ENCODE results near the gene SOHLH1.

The SOHLH1 gene, protein sequence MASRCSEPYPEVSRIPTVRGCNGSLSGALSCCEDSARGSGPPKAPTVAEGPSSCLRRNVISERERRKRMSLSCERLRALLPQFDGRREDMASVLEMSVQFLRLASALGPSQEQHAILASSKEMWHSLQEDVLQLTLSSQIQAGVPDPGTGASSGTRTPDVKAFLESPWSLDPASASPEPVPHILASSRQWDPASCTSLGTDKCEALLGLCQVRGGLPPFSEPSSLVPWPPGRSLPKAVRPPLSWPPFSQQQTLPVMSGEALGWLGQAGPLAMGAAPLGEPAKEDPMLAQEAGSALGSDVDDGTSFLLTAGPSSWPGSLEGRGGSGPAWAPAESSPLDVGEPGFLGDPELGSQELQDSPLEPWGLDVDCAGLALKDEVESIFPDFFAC

DNA sequence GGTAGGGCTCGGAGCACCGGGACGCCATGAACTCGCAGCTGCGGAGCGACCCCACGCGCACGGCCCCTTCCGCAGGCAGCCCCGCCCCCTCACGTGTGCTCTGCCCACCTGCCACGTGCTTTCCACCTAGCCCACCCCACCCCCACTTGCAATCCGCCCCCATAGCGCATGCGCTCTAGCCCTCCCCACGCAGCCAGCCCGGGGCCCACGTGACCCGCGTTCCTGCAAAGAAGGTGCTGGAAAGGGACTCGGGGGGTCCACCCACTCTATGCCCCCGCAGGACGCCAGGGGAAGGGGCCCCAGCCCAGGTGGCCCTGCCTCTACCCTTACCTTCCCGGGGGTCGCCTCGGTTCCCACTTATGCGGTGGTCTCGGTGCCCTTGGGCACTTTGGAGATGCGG lies at the start of gene SOHLH1:
SOHLH1 (minus strand) TSS at position 42 of the 400 bp plus-strand sequence; CDS start at position 28, 14 bp downstream.
- CTCF ChIA-PET, result no interaction called here
- TF ChIP-seq, protein P1, sequence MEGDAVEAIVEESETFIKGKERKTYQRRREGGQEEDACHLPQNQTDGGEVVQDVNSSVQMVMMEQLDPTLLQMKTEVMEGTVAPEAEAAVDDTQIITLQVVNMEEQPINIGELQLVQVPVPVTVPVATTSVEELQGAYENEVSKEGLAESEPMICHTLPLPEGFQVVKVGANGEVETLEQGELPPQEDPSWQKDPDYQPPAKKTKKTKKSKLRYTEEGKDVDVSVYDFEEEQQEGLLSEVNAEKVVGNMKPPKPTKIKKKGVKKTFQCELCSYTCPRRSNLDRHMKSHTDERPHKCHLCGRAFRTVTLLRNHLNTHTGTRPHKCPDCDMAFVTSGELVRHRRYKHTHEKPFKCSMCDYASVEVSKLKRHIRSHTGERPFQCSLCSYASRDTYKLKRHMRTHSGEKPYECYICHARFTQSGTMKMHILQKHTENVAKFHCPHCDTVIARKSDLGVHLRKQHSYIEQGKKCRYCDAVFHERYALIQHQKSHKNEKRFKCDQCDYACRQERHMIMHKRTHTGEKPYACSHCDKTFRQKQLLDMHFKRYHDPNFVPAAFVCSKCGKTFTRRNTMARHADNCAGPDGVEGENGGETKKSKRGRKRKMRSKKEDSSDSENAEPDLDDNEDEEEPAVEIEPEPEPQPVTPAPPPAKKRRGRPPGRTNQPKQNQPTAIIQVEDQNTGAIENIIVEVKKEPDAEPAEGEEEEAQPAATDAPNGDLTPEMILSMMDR (IDR thresholded peaks at IDR 0.05; ENCODE audit: insufficient read depth, low read length, missing control alignments), result no peak
- H3K4me3 ChIP-seq (ENCODE audit: low read depth, low read length), result no peak within 1 kb of the TSS
- no peak for DNase-seq (ENCODE audit: low read depth, low spot score)
- POLR2A ChIA-PET, result no interaction called here

DNA sequence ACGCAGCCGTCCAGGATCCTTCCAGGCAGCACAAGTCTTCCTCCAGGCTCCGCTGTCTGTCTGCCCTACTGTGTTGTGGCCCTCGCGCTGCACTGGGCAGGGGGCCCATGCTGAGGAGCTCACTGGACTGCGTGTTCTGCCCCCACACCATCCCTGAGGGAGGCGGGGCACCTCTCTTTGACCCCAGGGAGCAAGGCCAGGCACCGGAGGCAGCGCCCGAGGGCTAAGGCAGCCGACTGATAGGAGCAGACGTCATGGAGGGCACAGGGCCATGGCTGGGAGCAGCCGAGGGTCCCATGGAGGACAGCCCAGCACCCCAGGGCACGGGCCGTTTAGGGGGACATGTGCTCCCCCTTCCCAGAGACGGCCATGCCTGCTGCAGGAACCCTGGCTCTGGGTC lies 49.4 kb upstream of the SOHLH1 start:
- POLR2A ChIA-PET, result no interaction called here

DNA sequence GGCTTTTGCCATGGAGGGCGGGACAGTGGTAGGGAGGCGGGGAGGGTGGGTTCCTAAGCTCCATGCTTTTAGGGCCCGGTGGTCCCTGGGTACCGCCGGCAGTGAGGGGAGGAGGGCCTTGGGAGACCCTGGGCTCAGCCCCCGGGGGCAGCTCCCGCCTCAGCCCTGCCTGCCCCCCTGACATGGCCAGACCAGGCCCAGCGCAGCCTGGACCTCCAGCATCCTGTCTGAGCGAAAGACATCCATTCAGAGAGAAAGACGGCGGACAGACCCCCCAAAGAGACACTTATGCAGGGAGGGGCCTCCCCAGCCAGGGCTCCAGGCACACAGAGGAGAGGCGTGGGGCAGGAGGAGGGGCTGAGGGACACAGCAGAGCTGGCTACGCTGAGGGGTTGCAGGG lies 48.0 kb upstream of the SOHLH1 start:
- DNase-seq (ENCODE audit: low read depth, low spot score), result no peak
- no peak overlapping the region for H3K4me3 ChIP-seq (ENCODE audit: low read depth, low read length)
- CTCF ChIA-PET, result no interaction called here
- TF ChIP-seq, protein P1 (IDR thresholded peaks at IDR 0.05; ENCODE audit: insufficient read depth, low read length, missing control alignments), result no peak
- POLR2A ChIA-PET, result no interaction called here

More for the DNA sequence above, 49.4 kb upstream of the SOHLH1 start:
- TF ChIP-seq, protein P1 (IDR thresholded peaks at IDR 0.05; ENCODE audit: insufficient read depth, low read length, missing control alignments), result no peak
- H3K4me3 ChIP-seq (ENCODE audit: low read depth, low read length), result no peak overlapping the region
- no peak for DNase-seq (ENCODE audit: low read depth, low spot score)
- CTCF ChIA-PET, result no interaction called here

DNA sequence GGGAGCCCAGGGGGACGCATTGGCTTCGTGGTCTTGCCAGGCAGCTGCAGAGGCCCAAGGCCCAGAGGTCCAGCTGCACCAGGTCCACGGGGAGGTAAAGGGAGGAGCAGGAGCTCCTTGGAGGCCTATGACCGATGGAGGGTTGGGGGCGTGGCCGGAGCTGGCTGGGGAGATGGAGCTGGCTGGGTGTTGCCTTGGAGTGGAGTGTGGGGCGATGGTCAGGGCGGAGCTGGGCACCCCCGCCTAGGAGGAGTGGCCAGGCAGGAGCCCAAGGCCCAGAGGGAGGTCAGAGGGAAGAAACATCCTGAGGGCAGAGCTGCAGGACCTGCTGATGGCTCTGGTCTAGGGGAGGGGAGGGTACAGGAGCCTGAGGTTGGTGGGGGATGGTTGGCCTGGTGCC lies 47.3 kb upstream of the SOHLH1 start:
- ChIA-PET CTCF (no interaction called here), POLR2A (no interaction called here)
- TF ChIP-seq, protein P1 (IDR thresholded peaks at IDR 0.05; ENCODE audit: insufficient read depth, low read length, missing control alignments), result no peak
- no peak for DNase-seq (ENCODE audit: low read depth, low spot score)
- no peak overlapping the region for H3K4me3 ChIP-seq (ENCODE audit: low read depth, low read length)

DNA sequence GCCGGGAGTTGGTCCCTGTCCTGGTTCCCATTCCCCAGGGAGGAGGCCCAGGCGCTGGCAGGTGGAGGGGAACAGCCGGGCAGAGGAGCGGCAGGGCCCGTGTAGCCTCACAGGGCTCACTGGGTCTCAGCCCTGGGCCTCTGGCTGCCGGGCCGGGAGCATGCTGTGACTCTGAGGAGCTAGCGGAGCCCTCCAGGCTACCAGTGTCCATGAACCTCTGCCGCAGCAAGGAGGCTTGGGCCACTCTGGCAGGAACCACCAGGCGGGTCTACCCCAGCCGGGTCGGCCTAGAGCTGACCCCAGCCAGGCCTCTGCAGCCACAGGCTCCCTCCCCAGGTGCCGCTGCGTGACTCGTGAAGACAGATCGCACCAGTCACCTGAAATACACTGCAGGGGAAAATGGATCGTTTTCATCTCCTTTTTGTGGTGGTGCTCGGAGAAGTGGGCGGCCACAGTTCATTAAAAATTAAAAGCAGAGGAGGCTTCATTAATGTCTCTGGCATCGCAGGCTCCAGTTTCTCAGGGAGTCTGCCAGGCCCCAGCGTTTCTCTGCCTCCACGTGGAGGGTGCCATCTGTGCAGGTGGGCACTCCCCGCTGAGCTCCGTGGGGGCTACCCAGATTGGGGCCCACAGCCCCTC lies 46.5 kb upstream of the SOHLH1 start:
- ChIA-PET POLR2A (no interaction called here), CTCF (no interaction called here)
- TF ChIP-seq, protein P1 (IDR thresholded peaks at IDR 0.05; ENCODE audit: insufficient read depth, low read length, missing control alignments), result no peak
- no peak overlapping the region for H3K4me3 ChIP-seq (ENCODE audit: low read depth, low read length)
- no peak for DNase-seq (ENCODE audit: low read depth, low spot score)

DNA sequence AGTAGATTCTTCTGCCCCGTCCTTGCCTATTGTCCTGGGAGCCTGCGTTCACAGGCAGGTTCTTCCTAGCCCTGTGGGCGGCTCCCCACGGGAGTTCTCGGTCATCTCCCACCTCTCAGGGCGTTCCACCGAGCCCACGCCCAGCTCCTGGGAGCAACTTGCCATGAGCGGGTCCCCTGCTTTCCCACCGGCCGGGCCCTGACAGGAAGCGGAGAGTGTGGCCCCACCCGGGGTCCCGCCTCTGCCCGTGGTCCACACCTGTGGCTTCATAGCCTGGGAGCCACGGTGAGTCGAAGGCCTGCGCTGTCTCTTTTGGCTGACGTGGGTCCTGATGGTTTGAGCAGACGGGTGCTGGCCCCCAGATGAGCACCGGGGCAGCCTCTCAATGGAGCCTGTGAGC lies 45.9 kb upstream of the SOHLH1 start:
- no peak for DNase-seq (ENCODE audit: low read depth, low spot score)
- POLR2A ChIA-PET, result no interaction called here
- TF ChIP-seq, protein P1 (IDR thresholded peaks at IDR 0.05; ENCODE audit: insufficient read depth, low read length, missing control alignments), result no peak
- H3K4me3 ChIP-seq (ENCODE audit: low read depth, low read length), result no peak overlapping the region
- CTCF ChIA-PET, result no interaction called here

All from AG04449 (cell line).